MM.1S (cell line): ENCODE results near the gene CDC14A.

Experiments used
- DNase-seq: peaks from one replicate; pipeline ENCODE4 v3.0.0-alpha.2; 2015
- H2AFZ ChIP-seq: fragments of 300-600 bp; sonication (generic); 2 replicates; pipeline ENCODE4 v1.6.0; 2016; ENCODE audit warnings: antibody characterized with exemption, low read length
- H3F3A ChIP-seq: fragments of 300-600 bp; sonication (generic); 2 replicates; pipeline ENCODE4 v1.6.1; 2016; ENCODE audit warnings: mild to moderate bottlenecking, antibody characterized with exemption, low read length, moderate library complexity, mixed read lengths; ENCODE audit not compliant: insufficient read depth
- H3K27ac ChIP-seq: fragments of 300-600 bp; sonication (generic); 2 replicates; pipeline ENCODE4 v1.5.1; 2016; ENCODE audit warnings: mild to moderate bottlenecking, low read length
- H3K27me3 ChIP-seq: fragments of 300-600 bp; sonication (generic); replicated peaks from 2 replicates; pipeline ENCODE4 v1.6.0; 2016; ENCODE audit warnings: low read length; ENCODE audit not compliant: insufficient read depth
- H3K36me3 ChIP-seq: fragments of 300-600 bp; sonication (generic); replicated peaks from 2 replicates; pipeline ENCODE4 v1.6.1; 2016; ENCODE audit warnings: mild to moderate bottlenecking, low read length, mixed read lengths; ENCODE audit not compliant: insufficient read depth
- H3K4me1 ChIP-seq: fragments of 300-600 bp; sonication (generic); 2 replicates; pipeline ENCODE4 v1.6.1; 2016; ENCODE audit warnings: low read length, mixed read lengths
- H3K4me2 ChIP-seq: fragments of 300-600 bp; sonication (generic); 2 replicates; pipeline ENCODE4 v1.6.0; 2016; ENCODE audit warnings: low read depth, low read length
- H3K4me3 ChIP-seq: fragments of 300-600 bp; sonication (generic); 2 replicates; pipeline ENCODE4 v1.5.1; 2016; ENCODE audit warnings: low read length, mixed read lengths
- H3K79me2 ChIP-seq: fragments of 300-600 bp; sonication (generic); 2 replicates; pipeline ENCODE4 v1.6.1; 2016; ENCODE audit warnings: mixed run types, low read length, mixed read lengths
- H3K9ac ChIP-seq: fragments of 300-600 bp; sonication (generic); 2 replicates; pipeline ENCODE4 v1.6.1; 2016; ENCODE audit warnings: low read length, mixed read lengths
- H3K9me2 ChIP-seq: fragments of 300-600 bp; sonication (generic); replicated peaks from 2 replicates; pipeline ENCODE4 v1.6.1; 2016; ENCODE audit warnings: mild to moderate bottlenecking, low read length, mixed read lengths; ENCODE audit not compliant: insufficient read depth
- H3K9me3 ChIP-seq: fragments of 300-600 bp; sonication (generic); replicated peaks from 2 replicates; pipeline ENCODE4 v1.6.1; 2016; ENCODE audit warnings: mild to moderate bottlenecking, low read length, mixed read lengths; ENCODE audit not compliant: insufficient read depth
- H4K20me1 ChIP-seq: fragments of 300-600 bp; sonication (generic); 2 replicates; pipeline ENCODE4 v1.6.1; 2016; ENCODE audit warnings: mild to moderate bottlenecking, low read length, moderate library complexity, mixed read lengths; ENCODE audit not compliant: insufficient read depth
- CTCF ChIP-seq: fragments of 300-600 bp; sonication (generic); IDR thresholded peaks from 2 replicates; pipeline ENCODE4 v1.5.1; 2016; ENCODE audit warnings: antibody characterized with exemption, low read length, mixed read lengths
- EZH2 ChIP-seq: fragments of 300-600 bp; sonication (generic); optimal IDR thresholded peaks from 2 replicates; pipeline ENCODE3; 2017; ENCODE audit warnings: low read depth, mild to moderate bottlenecking, antibody characterized with exemption, low read length, mixed read lengths
- EZH2phosphoT487 ChIP-seq: fragments of 300-600 bp; sonication (generic); IDR thresholded peaks from 2 replicates; pipeline ENCODE4 v1.6.1; 2018; ENCODE audit warnings: antibody characterized with exemption, low read length

Gene CDC14A

GRCh38 chr1:100499194-100499811, 147.0 kb downstream of the CDC14A start:
- H3K9me2 ChIP-seq: no peaks in the 10 kb centered on the region
- H3K9me3 ChIP-seq: no peaks in the 10 kb centered on the region
- no peaks in the 10 kb centered on the region for H3K79me2 ChIP-seq
- no peak overlapping the region for H3K4me2 ChIP-seq
- no peaks in the 10 kb centered on the region for H3F3A ChIP-seq
- no peak overlapping the region for H3K27ac ChIP-seq
- H2AFZ ChIP-seq: no peak overlapping the region
- no peaks in the 10 kb centered on the region for H3K36me3 ChIP-seq
- no peak for DNase-seq
- H3K4me1 ChIP-seq: no peaks in the 10 kb centered on the region
- H4K20me1 ChIP-seq: no peaks in the 10 kb centered on the region
- TF ChIP-seq EZH2 (no peak), CTCF (no peak), EZH2phosphoT487 (no peak)
- no peaks in the 10 kb centered on the region for H3K27me3 ChIP-seq
- no peak overlapping the region for H3K9ac ChIP-seq
- no peak overlapping the region for H3K4me3 ChIP-seq

GRCh38 chr1:100502052-100502792, 149.9 kb downstream of the CDC14A start:
- Histone ChIP-seq H3K79me2 (no peaks in the 10 kb centered on the region), H3K9ac (no peak overlapping the region), H3K36me3 (no peaks in the 10 kb centered on the region), H4K20me1 (no peaks in the 10 kb centered on the region), H3K4me1 (no peaks in the 10 kb centered on the region), H2AFZ (no peak overlapping the region), H3K27me3 (no peaks in the 10 kb centered on the region), H3K4me3 (no peak overlapping the region), H3F3A (no peaks in the 10 kb centered on the region), H3K27ac (no peak overlapping the region), H3K9me3 (no peaks in the 10 kb centered on the region), H3K9me2 (no peaks in the 10 kb centered on the region), H3K4me2 (no peak overlapping the region)
- no peak for TF ChIP-seq CTCF
- no peak for TF ChIP-seq EZH2
- TF ChIP-seq EZH2phosphoT487: no peak
- no peak for DNase-seq

- Histone ChIP-seq H3K9me2 (no peaks in the 10 kb centered on the region), H3K27me3 (no peaks in the 10 kb centered on the region), H3K4me2 (no peak overlapping the region), H3K9me3 (no peaks in the 10 kb centered on the region), H3K27ac (no peak overlapping the region), H3K4me3 (no peak overlapping the region), H2AFZ (no peak overlapping the region), H3K36me3 (no peaks in the 10 kb centered on the region), H3F3A (no peaks in the 10 kb centered on the region), H4K20me1 (no peaks in the 10 kb centered on the region), H3K4me1 (no peaks in the 10 kb centered on the region), H3K79me2 (no peaks in the 10 kb centered on the region), H3K9ac (no peak overlapping the region)
- DNase-seq: no peak
- no peak for TF ChIP-seq EZH2phosphoT487
- no peak for TF ChIP-seq CTCF
- no peak for TF ChIP-seq EZH2
Measured at GRCh38 chr1:100506217-100506616, 153.9 kb downstream of the CDC14A start.
